HL-60 (cell line): ENCODE data around the gene AKAP13.

Experiments used
- DNase-seq, 2 experiments: peaks; one replicate each; pipeline ENCODE4 v3.0.0-alpha.2; 2010 to 2020; ENCODE audit warnings: low read depth in 1 of 2, low spot score in 1 of 2
- H3K27ac ChIP-seq: fragments of 250-450 bp; sonication (Bioruptor Pico); replicated peaks from 2 replicates; pipeline ENCODE4 v1.5.1; 2020; ENCODE audit warnings: mild to moderate bottlenecking, moderate library complexity
- H3K27me3 ChIP-seq: fragments of 250-450 bp; sonication (Bioruptor Pico); 2 replicates; pipeline ENCODE4 v1.5.1; 2021; ENCODE audit warnings: mild to moderate bottlenecking, moderate library complexity; ENCODE audit not compliant: insufficient read depth, poor library complexity, severe bottlenecking
- H3K4me3 ChIP-seq: replicated peaks from 2 replicates; pipeline ENCODE4 v1.5.1; 2011; ENCODE audit warnings: mild to moderate bottlenecking, control low read depth, low read length; ENCODE audit not compliant: insufficient read depth
- CTCF ChIP-seq: IDR thresholded peaks from one replicate; pipeline ENCODE4 v1.5.1; 2011; ENCODE audit warnings: low read length, control low read depth, inconsistent platforms; ENCODE audit not compliant: insufficient read depth
- GABPA ChIP-seq: IDR thresholded peaks from 2 replicates; pipeline ENCODE4 v1.6.1; 2012; ENCODE audit warnings: low read depth
- POLR2AphosphoS5 ChIP-seq: IDR thresholded peaks from 2 replicates; pipeline ENCODE4 v1.6.1; 2012; ENCODE audit warnings: low read depth
- REST ChIP-seq: IDR thresholded peaks from 2 replicates; pipeline ENCODE4 v1.6.1; 2012; ENCODE audit warnings: low read depth; ENCODE audit not compliant: insufficient replicate concordance
- SPI1 ChIP-seq: IDR thresholded peaks from 2 replicates; pipeline ENCODE4 v1.6.1; 2012; ENCODE audit warnings: low read depth, mild to moderate bottlenecking, borderline replicate concordance

Gene AKAP13

GRCh38 chr15:85580879-85581278 lies 200.5 kb downstream of the AKAP13 start:
- H3K27ac ChIP-seq, result no peak overlapping the region
- no peak overlapping the region for H3K4me3 ChIP-seq
- peak in 1 of 2 experiments; percentile 29 for DNase-seq
- no peaks in the 10 kb centered on the region for H3K27me3 ChIP-seq
- TF ChIP-seq SPI1 (no peak), CTCF (no peak), GABPA (no peak), REST (no peak), POLR2AphosphoS5 (no peak)

- Histone ChIP-seq H3K4me3 (no peak overlapping the region), H3K27ac (no peak overlapping the region), H3K27me3 (no peaks in the 10 kb centered on the region)
- DNase-seq, result peak in 1 of 2 experiments; percentile 25
- TF ChIP-seq CTCF (no peak), POLR2AphosphoS5 (no peak), SPI1 (no peak), GABPA (no peak), REST (no peak)
Measured at GRCh38 chr15:85581495-85581894, 201.1 kb downstream of the AKAP13 start.

GRCh38 chr15:85582131-85583079 lies 202.0 kb downstream of the AKAP13 start:
- DNase-seq, result peak in 1 of 2 experiments; percentile 42
- Histone ChIP-seq H3K27me3 (no peaks in the 10 kb centered on the region), H3K4me3 (no peak overlapping the region), H3K27ac (peak overlapping the region; percentile 11; the same call in 1 of the 2 replicates)
- TF ChIP-seq REST (no peak), CTCF (no peak), SPI1 (no peak), POLR2AphosphoS5 (no peak), GABPA (no peak)
